PC-3 (cell line): Measurements from ENCODE around the gene SEPTIN5.

ENCODE experiments used
- EZH2 ChIP-seq: fragments of 300-600 bp; sonication (generic); IDR thresholded peaks from one replicate; pipeline ENCODE4 v1.6.1; 2017; ENCODE audit warnings: antibody characterized with exemption, mild to moderate bottlenecking, low read length; ENCODE audit not compliant: unreplicated experiment
- EZH2phosphoT487 ChIP-seq: fragments of 300-600 bp; sonication (generic); IDR thresholded peaks from 2 replicates; pipeline ENCODE4 v1.6.1; 2018; ENCODE audit warnings: mild to moderate bottlenecking, antibody characterized with exemption, low read length, borderline replicate concordance
- TF ChIP-seq, protein P1 (sequence below): fragments of 300-600 bp; sonication (generic); conservative IDR thresholded peaks from 2 replicates; pipeline ENCODE4 v1.5.1; 2017; ENCODE audit warnings: antibody characterized with exemption, low read depth, mild to moderate bottlenecking, low read length

DNA sequence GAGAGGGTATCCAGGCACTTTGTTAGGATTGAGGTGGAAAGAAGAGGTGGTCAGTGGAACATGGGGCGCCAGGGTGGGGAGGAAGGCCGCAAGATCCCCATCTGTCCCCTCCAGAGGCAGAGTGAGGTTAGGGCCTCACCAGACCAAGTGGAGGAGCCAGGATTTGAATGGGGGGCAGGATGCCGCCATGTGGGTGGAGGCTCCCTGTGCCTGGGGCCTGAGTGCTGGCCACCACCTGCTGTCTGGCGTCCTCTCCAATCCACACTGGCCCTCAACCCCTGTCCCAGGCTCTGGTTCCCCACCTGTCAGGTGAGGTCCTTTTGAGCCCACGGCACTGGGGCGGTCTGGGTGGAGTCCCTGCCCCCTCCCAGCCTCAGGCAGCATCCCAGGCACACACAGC, 28.8 kb downstream of the SEPTIN5 start:
- TF ChIP-seq, protein P1, sequence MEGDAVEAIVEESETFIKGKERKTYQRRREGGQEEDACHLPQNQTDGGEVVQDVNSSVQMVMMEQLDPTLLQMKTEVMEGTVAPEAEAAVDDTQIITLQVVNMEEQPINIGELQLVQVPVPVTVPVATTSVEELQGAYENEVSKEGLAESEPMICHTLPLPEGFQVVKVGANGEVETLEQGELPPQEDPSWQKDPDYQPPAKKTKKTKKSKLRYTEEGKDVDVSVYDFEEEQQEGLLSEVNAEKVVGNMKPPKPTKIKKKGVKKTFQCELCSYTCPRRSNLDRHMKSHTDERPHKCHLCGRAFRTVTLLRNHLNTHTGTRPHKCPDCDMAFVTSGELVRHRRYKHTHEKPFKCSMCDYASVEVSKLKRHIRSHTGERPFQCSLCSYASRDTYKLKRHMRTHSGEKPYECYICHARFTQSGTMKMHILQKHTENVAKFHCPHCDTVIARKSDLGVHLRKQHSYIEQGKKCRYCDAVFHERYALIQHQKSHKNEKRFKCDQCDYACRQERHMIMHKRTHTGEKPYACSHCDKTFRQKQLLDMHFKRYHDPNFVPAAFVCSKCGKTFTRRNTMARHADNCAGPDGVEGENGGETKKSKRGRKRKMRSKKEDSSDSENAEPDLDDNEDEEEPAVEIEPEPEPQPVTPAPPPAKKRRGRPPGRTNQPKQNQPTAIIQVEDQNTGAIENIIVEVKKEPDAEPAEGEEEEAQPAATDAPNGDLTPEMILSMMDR, result no peak
- TF ChIP-seq EZH2 (no peak), EZH2phosphoT487 (no peak)
